Esophagus mucosa (tissue), 1 donor: ENCODE measurements around the gene EGF. TPM values are rescaled to one million over a fixed set of nuclear protein-coding genes. Genes with fewer than 3 reads are reported as not detected.
"Not testable (repeated sequence)": the region's sequence is repeated elsewhere in the genome, so short reads cannot be mapped to it uniquely, and the experiment has no call there.

Source experiments
- ATAC-seq: fragments of 200-7000 bp; cut with Tn5 transposase; one replicate; pipeline ENCODE4 v1.9.1; 2020
- total RNA-seq: library from RNA; stranded (reverse); gene quantifications from one replicate; pipeline ENCODE4 v1.2.4, GENCODE V29; 2023
- donor health status: DM: yes; HTN: yes; CAD: no.

EGF gene
- total RNA-seq, 1 donor from 2014 or later, result 0.24 TPM

DNA sequence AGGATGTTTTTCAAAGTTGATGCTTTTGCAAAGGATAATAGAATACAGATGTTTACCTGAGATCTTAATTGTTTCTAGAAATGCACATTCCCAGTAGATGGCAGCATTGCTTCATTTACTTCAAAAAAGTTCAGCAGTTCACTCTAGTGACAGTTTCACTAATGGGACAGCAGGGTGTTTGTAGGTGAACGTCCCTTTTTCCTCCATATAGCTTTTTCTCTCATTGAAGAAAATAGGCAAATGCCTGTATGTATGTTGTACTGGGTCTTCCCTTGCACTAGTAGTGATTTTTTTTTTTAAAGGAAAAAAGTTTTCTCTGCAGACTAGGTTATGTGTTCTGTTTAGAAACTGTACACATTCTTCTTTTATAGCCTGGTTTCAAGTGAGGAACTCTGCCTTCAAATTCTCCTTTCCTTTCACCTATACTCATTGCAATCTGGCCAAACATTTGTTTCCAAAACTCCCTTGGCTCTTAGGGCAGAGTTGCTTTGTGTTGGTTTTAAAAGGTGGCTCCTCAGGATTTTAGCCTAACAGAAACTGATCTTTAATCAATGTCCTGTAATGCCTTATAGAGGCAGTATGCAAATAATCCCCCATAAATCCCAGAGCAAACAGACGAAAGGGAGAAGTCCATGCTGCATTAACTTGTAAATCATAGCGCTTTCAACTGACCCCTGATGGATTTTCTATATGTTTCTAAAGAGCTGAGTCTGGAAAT lies 86.3 kb downstream of the EGF start:
- peak; percentile 67 for ATAC-seq

DNA sequence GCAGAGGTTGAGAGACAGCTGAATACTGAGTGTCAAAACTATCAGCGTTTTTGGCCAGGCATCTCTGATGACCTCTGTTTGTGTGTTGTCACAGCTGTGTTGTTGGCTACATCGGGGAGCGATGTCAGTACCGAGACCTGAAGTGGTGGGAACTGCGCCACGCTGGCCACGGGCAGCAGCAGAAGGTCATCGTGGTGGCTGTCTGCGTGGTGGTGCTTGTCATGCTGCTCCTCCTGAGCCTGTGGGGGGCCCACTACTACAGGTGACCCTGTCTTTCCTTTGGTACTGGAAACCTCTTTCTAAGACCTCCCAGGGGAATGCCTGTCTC lies 86.9 kb downstream of the EGF start:
- no peak for ATAC-seq

- ATAC-seq, result no peak
Measured at GRCh38 chr4:110002326-110002725, 89.6 kb downstream of the EGF start.

- ATAC-seq, result peak; percentile 38
Measured at GRCh38 chr4:110003401-110004187, 90.9 kb downstream of the EGF start.

- no peak for ATAC-seq
Measured at GRCh38 chr4:110004556-110004955, 91.9 kb downstream of the EGF start.

- ATAC-seq, result peak; percentile 80
Measured at GRCh38 chr4:110005461-110006056, 92.9 kb downstream of the EGF start.

- ATAC-seq, result no peak
Measured at GRCh38 chr4:110007217-110007616, 94.5 kb downstream of the EGF start.

DNA sequence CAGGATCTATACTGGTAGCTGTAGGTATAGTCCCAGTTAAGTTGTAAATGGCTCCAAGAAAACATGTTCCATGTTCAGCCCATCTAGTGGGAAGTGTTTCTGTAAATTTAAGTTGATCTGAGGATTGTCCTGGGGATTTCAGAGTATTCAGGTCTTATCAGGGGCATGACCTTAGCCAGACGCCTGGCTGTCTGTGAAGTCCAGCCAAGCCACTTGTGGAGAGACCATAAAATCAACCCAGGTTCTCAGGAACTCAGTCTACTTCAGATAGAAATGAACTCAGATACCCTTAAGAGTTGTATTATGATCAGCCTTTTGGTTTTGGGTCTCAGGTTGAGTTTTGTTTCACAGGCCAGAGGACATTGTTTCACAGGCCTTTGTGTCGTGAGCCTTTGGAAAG lies 95.9 kb downstream of the EGF start:
- no peak for ATAC-seq

DNA sequence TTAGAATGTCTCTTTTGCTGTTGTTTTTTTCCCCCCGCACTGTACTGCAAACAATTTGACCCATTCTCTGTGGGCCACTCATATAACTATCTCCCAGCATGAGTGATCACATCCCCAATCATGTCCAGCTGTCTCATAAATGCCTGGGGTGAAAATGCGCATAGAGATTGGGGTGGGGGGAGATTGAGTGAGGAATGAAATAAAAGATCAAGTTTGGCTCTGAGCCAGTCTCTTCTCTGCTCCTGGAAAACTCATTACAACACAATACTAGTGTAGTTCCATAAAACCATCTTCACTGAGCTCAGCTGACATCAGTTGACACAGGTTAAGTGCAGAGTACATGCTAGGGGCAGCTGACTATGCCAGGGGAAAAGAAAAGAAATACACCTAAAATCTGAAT lies 96.9 kb downstream of the EGF start:
- no peak for ATAC-seq

DNA sequence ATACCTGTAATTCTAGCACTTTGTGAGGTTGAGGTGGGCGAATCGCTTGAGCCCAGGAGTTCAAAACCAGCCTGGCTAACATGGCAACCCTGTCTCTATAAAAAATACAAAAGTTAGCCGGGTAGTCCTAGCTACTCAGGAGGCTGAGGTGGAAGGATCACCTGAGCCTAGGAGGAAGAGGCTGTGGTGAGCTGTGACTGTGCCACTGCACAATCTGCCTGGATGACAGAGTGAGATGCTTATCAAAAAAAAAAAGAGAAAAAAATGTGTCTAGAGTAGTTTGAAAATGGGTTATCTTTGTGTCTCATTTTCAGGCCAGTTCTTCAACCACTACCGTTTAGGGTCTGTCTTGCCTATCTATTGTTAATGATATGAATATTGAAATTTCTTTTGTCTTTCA lies 98.1 kb downstream of the EGF start:
- ATAC-seq, result no peak

DNA sequence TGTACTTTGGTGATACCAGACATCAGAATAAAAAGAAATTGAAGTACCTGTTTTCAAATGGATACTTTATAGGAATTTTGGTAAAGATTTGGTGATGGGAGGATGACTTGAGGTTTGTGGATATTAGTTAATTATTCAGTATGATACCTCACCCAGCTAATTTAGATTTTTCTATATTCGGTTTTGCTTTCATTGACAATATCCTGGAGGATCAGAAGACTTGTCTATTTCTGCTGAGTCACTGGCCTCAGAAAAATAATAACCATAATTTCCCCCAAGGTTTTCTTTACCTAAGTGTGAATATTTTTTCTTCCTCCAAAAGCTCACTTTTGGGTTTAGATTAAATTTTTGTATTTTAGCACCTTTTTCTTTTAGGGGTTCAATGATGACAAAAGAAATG lies 100.2 kb downstream of the EGF start:
- ATAC-seq, result no peak

DNA sequence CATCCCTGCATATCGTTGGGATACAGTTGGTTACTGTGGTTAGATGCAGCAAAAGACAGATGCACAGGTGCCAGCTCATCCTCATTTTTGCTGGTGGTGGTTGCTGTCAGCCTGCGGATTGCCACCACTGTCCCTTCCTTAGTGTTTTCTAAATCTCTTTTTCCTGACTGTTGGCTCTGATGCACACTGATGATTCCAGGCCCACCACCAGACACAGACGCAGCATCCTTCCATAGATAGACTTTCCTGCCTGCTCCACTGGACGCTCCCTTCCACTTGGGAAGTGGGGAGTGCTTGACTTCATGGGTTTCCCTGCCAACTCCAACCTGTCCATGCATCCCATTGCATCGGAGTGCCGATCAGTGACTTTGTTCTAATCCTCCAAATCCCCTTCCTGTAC lies 101.5 kb downstream of the EGF start:
- no peak for ATAC-seq

DNA sequence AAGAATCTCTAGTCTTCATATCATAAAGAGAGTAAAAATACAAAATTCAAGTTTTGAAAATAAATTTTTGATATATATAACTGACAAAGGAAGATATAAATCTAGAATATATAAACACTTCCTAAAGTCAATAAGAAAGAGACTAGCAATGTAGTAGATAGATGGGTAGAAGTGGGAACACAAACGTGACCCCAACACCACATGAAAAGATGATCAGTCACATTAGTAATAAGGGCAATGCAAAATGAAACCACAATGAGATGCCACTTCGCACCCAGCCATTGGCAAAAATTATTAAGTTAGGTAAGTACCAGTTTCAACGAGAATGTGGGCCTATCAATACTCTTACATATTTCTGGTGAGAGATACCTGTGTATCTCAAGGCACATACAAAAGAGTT lies 106.5 kb downstream of the EGF start:
- no peak for ATAC-seq

DNA sequence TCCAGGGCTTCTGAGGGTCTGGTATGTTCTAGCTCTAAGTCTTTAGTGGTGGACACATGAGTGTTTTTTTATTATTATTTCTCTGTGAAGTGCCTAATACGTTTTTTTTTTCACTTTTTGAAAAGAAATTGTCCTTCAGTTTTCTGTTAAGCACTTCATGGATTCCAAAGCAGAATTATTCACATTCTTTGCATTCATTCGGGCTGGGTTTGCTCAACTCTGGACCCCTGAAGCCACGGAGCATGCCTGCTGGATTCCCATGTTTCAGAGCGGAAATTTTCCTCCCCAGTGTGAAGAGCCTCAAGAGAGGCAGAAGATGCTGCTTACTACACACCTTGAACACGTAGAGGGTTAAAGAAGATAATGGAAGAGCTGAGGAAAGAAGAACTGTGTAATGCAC lies 107.5 kb downstream of the EGF start:
- no peak for ATAC-seq

DNA sequence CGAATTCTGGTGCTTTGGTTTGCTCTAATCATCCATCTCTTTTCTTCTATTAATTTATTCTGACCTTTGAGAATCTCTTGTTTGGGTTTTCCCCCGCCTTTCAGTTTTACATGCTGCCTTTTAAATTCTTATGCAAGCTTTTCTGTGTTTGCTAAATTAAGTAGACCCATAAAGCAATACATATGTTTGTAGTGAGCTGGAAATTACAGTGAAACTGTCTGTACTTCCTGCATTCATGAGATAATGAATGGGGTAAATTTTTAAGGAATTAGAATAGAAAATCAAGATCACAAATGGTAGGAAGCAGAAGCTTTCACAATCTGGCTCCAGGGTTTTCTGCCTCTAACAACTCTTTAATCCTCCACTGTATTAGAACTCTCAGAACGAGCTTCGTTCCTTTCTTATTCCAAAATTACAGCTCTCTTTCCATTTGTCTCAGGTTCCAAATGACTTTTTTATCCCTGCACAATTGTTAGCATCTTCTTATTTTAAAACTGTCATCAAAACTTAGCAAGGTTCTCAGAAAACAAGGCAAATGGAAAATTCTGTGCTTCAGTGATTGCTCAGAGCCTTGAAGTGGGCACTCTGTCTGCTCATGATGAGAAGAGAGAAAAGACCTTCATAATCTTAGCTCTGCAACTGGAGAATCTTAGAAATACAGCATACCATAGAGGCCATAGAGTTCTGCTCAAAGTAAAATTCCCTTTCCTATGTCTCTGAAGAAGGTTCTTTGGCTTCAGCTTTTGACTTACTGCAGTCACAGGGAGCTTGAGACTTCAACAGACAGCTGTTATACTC lies 108.2 kb downstream of the EGF start:
- ATAC-seq, result no peak

DNA sequence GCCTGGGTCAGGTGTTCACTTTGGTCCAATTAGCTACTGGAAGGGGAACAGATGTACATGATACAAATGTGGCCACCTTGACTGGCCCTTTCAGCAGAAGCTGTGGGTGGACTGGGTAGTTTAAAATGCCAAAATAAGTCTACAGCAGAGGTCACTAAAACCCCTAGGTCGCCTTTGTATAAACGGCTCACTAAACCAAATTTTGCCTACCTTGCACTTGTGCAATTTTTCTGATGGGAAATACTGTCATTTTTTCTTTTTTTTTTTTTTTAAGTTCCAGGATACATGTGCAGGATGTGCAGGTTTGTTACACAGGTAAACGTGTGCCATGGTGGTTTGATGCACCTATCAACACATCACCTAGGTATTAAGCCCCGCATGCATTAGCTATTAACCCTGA lies 109.8 kb downstream of the EGF start:
- no peak for ATAC-seq

DNA sequence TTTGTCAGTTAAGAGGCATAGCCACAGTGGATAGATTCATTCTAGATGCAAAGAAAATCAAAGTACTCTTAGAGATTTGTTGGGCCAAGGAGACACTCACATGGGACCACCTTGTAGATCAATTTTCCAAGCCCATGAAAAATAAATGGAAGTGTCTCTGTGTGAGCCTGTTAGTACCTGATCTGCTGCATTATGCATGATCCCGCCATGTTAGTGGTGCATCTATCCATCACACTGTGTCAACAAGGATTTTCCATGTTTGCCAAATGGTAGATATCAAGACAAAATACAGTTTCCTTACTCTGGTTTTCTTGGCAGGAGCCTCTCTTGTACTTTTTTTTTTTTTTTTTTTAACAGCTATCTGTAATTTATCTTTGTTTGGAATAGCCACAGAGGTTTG lies 112.4 kb downstream of the EGF start:
- no peak for ATAC-seq

DNA sequence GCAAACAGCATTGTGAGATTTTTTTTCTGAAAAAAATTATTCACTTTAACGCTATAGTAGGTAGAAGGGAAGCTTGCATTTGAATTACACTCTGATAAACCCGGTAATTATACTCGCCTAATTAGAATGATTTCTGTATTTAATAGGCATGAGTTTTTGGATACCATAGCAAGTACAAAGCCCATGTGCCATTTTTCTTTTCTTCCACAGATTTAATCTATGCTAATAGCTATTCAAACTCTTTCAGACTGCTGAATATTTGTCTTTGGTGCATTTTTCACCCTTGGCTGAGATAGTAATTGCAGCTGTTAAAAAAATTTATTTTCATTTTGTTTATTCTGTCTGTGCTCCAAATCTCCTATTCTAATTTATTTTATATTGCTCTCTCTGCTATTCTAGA lies 113.0 kb downstream of the EGF start:
- ATAC-seq, result no peak

GRCh38 chr4:110032603-110033002 lies 119.9 kb downstream of the EGF start:
- ATAC-seq, result no peak

DNA sequence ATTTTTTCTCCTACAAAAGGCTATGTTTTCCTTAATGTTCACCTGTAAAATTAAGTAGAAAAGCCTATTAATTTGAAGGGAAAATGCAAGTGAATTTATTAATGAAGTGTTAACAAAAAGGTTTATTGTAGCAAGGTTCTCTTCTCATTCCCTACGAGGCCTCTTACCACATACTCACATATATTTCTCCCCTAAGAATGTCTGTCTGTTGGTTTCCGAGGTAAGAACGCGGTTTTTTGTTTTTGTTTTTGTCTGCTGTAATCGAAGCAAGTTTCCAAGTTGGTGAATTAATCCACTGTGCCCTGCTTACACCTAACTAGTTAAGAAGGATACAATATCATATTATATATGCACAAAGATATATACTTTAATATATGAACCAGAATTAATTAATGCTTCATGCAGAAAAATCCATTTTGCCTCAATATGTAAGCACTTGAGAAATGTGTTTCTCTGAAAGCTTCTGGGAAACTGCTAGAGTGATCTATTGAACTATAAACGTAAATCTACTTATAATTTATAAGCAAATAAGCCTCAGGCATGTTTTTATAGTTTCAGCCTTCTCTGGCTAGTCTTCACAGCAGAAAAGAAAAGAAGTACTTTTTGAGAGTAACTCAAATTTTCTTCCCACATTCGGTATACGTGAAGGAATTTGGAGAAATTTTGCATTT lies 120.8 kb downstream of the EGF start:
- ATAC-seq, result no peak

DNA sequence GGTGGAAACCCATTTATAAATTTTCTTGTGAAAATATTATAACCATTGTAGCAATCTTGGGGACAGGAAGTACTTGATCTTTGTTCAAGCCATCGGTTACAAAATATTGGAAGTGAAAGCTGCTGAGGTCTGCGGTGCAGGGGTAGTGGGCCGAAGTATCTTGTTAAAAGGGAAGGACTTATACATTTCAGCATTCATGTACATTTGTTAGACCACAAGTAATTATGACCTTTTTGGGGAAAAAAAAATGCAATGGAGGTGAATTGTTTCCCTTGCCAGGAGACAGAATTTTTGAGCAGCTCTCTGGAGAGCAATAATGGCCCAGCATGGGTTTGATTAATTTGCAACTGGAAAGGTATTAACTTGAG lies 121.3 kb downstream of the EGF start:
- ATAC-seq, result no peak

- not testable (repeated sequence) for ATAC-seq
Measured at GRCh38 chr4:110039164-110039563, 126.5 kb downstream of the EGF start.

DNA sequence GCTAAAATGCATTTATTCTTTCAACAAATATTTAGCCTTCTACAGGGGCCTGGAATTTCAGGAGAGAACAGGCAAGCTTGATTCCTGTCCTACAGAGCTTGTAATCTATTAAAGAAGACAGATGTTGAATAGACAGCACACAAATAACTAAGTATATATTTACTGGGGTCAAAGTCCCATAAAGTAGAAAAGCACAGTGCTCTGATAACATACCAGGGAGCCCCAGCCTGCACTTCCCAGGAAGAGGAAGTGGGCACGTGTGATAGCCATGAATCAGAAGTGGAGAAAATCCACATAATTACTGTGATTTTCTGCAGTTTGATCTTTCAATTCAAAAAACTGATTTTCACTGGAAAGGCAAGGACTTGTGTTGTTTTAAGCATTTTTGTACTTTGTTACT lies 129.1 kb downstream of the EGF start:
- ATAC-seq, result no peak
